ENCODE results near the gene TBC1D14. TPM values are rescaled to one million over a fixed set of nuclear protein-coding genes. Genes with fewer than 3 reads are reported as not detected.

TBC1D14 gene
- total RNA-seq, 3 donors from 2014 or later (not counting 1 experiment from before 2014, with no cell fraction given), result 36.0 to 54.7 (median 53.2) TPM

GRCh38 chr4:6892909-6893202, 16.8 kb upstream of the TBC1D14 start:
- TF ChIP-seq CTCF (IDR thresholded peaks at IDR 0.05), result no peak
- DNase-seq, result no peak
- peak overlapping the region; percentile 35 for H3K4me3 Mint-ChIP-seq
- H3K4me1 ChIP-seq (ENCODE audit: control insufficient read depth, insufficient read depth, low read length), result peaks cover 49% of the 10 kb centered on the region
- H3K27me3 ChIP-seq (ENCODE audit: control insufficient read depth, insufficient read depth, low read length), result no peaks in the 10 kb centered on the region
- WGBS (ENCODE audit: insufficient coverage), result 80% methylated on average over 6 of the region's 6 CpGs
- ATAC-seq, result no peak
- no peaks in the 10 kb centered on the region for H3K36me3 ChIP-seq (ENCODE audit: control insufficient read depth, insufficient read depth, low read length)
- H3K9me3 ChIP-seq (ENCODE audit: control insufficient read depth, insufficient read depth, low read length), result no peaks in the 10 kb centered on the region
- intact Hi-C loops (cut with micrococcal nuclease), result no loop called here
- H3K4me1 Mint-ChIP-seq, result peaks cover 24 to 28% of the 10 kb centered on the region in 2 donors
- H3K9me3 Mint-ChIP-seq, result no peaks in the 10 kb centered on the region
- no peaks in the 10 kb centered on the region for H3K36me3 Mint-ChIP-seq
- H3K4me3 ChIP-seq (ENCODE audit: low read length), result no peak overlapping the region
- H3K27ac Mint-ChIP-seq, result peak overlapping the region; percentile 69 to 85
- H3K27ac ChIP-seq (ENCODE audit: low read length), result no peak overlapping the region
- no peaks in the 10 kb centered on the region for H3K27me3 Mint-ChIP-seq (ENCODE audit: low read depth in 2 of 2)

GRCh38 chr4:6893449-6894085, 16.1 kb upstream of the TBC1D14 start:
- no peaks in the 10 kb centered on the region for H3K9me3 ChIP-seq (ENCODE audit: control insufficient read depth, insufficient read depth, low read length)
- no peak overlapping the region for H3K4me3 ChIP-seq (ENCODE audit: low read length)
- peak overlapping the region; percentile 41 for H3K4me3 Mint-ChIP-seq
- peaks cover 23 to 24% of the 10 kb centered on the region in 2 donors for H3K4me1 Mint-ChIP-seq
- H3K27ac ChIP-seq (ENCODE audit: low read length), result no peak overlapping the region
- peaks cover 50% of the 10 kb centered on the region for H3K4me1 ChIP-seq (ENCODE audit: control insufficient read depth, insufficient read depth, low read length)
- ATAC-seq, result peak in 1 of 3 donors; percentile 40
- no peak for DNase-seq
- H3K9me3 Mint-ChIP-seq, result no peaks in the 10 kb centered on the region
- no peaks in the 10 kb centered on the region for H3K36me3 Mint-ChIP-seq
- TF ChIP-seq CTCF (IDR thresholded peaks at IDR 0.05), result no peak
- H3K27ac Mint-ChIP-seq, result peak overlapping the region; percentile 10 to 67
- H3K27me3 Mint-ChIP-seq (ENCODE audit: low read depth in 2 of 2), result no peaks in the 10 kb centered on the region
- WGBS (ENCODE audit: insufficient coverage), result 28% methylated on average over 6 of the region's 7 CpGs
- H3K27me3 ChIP-seq (ENCODE audit: control insufficient read depth, insufficient read depth, low read length), result no peaks in the 10 kb centered on the region
- intact Hi-C loops (cut with micrococcal nuclease), result no loop called here
- H3K36me3 ChIP-seq (ENCODE audit: control insufficient read depth, insufficient read depth, low read length), result no peaks in the 10 kb centered on the region

- Mint-ChIP-seq H3K9me3 (no peaks in the 10 kb centered on the region), H3K4me3 (peak overlapping the region; percentile 41), H3K27me3 (ENCODE audit: low read depth in 2 of 2) (no peaks in the 10 kb centered on the region), H3K4me1 (peaks cover 28 to 30% of the 10 kb centered on the region in 2 donors), H3K36me3 (no peaks in the 10 kb centered on the region), H3K27ac (peak overlapping the region; percentile 10 to 67)
- intact Hi-C loops (cut with micrococcal nuclease), result no loop called here
- no peaks in the 10 kb centered on the region for H3K27me3 ChIP-seq (ENCODE audit: control insufficient read depth, insufficient read depth, low read length)
- no peak overlapping the region for H3K4me3 ChIP-seq (ENCODE audit: low read length)
- no peaks in the 10 kb centered on the region for H3K36me3 ChIP-seq (ENCODE audit: control insufficient read depth, insufficient read depth, low read length)
- DNase-seq, result no peak
- H3K27ac ChIP-seq (ENCODE audit: low read length), result no peak overlapping the region
- TF ChIP-seq CTCF (IDR thresholded peaks at IDR 0.05), result no peak
- no peaks in the 10 kb centered on the region for H3K9me3 ChIP-seq (ENCODE audit: control insufficient read depth, insufficient read depth, low read length)
- WGBS (ENCODE audit: insufficient coverage), result 100% methylated on average over 3 of the region's 3 CpGs
- peaks cover 55% of the 10 kb centered on the region for H3K4me1 ChIP-seq (ENCODE audit: control insufficient read depth, insufficient read depth, low read length)
- ATAC-seq, result no peak
Observed at GRCh38 chr4:6894086-6894478, 15.5 kb upstream of the TBC1D14 start.

Data from natural killer cell (primary cell).